OCI-LY1 (cell line): Measurements from ENCODE around the gene NABP2.
"Not testable (repeated sequence)": the region's sequence is repeated elsewhere in the genome, so short reads cannot be mapped to it uniquely, and the experiment has no call there.

Experiments
- H2AFZ ChIP-seq: fragments of 200-600 bp; sonication (generic), shearing (Covaris generic); 2 replicates; pipeline ENCODE4 v1.6.0; 2014; ENCODE audit warnings: antibody characterized with exemption, mild to moderate bottlenecking, low read length
- H3F3A ChIP-seq: fragments of 200-600 bp; sonication (generic), shearing (Covaris generic); 2 replicates; pipeline ENCODE4 v1.6.0; 2014; ENCODE audit warnings: mild to moderate bottlenecking, antibody characterized with exemption, low read length, moderate library complexity; ENCODE audit not compliant: insufficient read depth
- H3K27ac ChIP-seq: fragments of 200-600 bp; sonication (generic); 2 replicates; pipeline ENCODE4 v1.5.1; 2014; ENCODE audit warnings: low read length, mixed run types, mild to moderate bottlenecking, low read depth; ENCODE audit not compliant: poor library complexity, severe bottlenecking
- H3K27me3 ChIP-seq: fragments of 200-600 bp; sonication (generic); 2 replicates; pipeline ENCODE4 v1.6.0; 2014; ENCODE audit warnings: antibody characterized with exemption, mild to moderate bottlenecking, low read length, moderate library complexity; ENCODE audit not compliant: insufficient read depth
- H3K36me3 ChIP-seq: fragments of 200-600 bp; sonication (generic); 2 replicates; pipeline ENCODE4 v1.6.1; 2014; ENCODE audit warnings: mild to moderate bottlenecking, antibody characterized with exemption, low read length, moderate library complexity, mixed read lengths; ENCODE audit not compliant: insufficient read depth
- H3K4me1 ChIP-seq: fragments of 200-600 bp; sonication (generic); 2 replicates; pipeline ENCODE4 v1.5.1; 2014; ENCODE audit warnings: mild to moderate bottlenecking, low read length, moderate library complexity; ENCODE audit not compliant: insufficient read depth, severe bottlenecking
- H3K4me2 ChIP-seq: fragments of 200-600 bp; sonication (generic), shearing (Covaris generic); 2 replicates; pipeline ENCODE4 v1.6.1; 2014; ENCODE audit warnings: low read length
- H3K4me3 ChIP-seq: fragments of 200-600 bp; sonication (generic); 2 replicates; pipeline ENCODE4 v1.5.1; 2014; ENCODE audit warnings: low read length, low read depth, mild to moderate bottlenecking, mixed read lengths; ENCODE audit not compliant: poor library complexity, severe bottlenecking
- H3K79me2 ChIP-seq: fragments of 200-600 bp; shearing (Covaris generic); 2 replicates; pipeline ENCODE4 v1.6.1; 2016; ENCODE audit warnings: mixed run types, low read length, mixed read lengths; ENCODE audit not compliant: insufficient read depth
- H3K9ac ChIP-seq: fragments of 200-600 bp; sonication (generic), shearing (Covaris generic); 2 replicates; pipeline ENCODE4 v1.6.1; 2014; ENCODE audit warnings: mild to moderate bottlenecking, low read length, mixed read lengths
- H3K9me2 ChIP-seq: fragments of 200-600 bp; sonication (generic), shearing (Covaris generic); 2 replicates; pipeline ENCODE4 v1.6.1; 2014; ENCODE audit warnings: low read depth, mild to moderate bottlenecking, low read length, mixed read lengths
- H3K9me3 ChIP-seq: fragments of 200-600 bp; shearing (Covaris generic); 2 replicates; pipeline ENCODE4 v1.6.1; 2014; ENCODE audit warnings: low read length, mixed read lengths
- H4K20me1 ChIP-seq: fragments of 200-600 bp; sonication (generic), shearing (Covaris generic); 2 replicates; pipeline ENCODE4 v1.6.0; 2016; ENCODE audit warnings: mild to moderate bottlenecking, low read length; ENCODE audit not compliant: insufficient read depth
- EZH2 ChIP-seq: fragments of 200-600 bp; sonication (generic), shearing (Covaris generic); IDR thresholded peaks from 2 replicates; pipeline ENCODE4 v1.8.0; 2017; ENCODE audit warnings: borderline replicate concordance, mixed run types, mild to moderate bottlenecking, antibody characterized with exemption, low read length, moderate library complexity, mixed read lengths
- TF ChIP-seq, protein P1 (sequence below): fragments of 200-600 bp; sonication (generic), shearing (Covaris generic); IDR thresholded peaks from 2 replicates; pipeline ENCODE4 v1.5.1; 2017; ENCODE audit warnings: mild to moderate bottlenecking, antibody characterized with exemption, low read length, moderate library complexity, mixed read lengths

Gene NABP2

DNA sequence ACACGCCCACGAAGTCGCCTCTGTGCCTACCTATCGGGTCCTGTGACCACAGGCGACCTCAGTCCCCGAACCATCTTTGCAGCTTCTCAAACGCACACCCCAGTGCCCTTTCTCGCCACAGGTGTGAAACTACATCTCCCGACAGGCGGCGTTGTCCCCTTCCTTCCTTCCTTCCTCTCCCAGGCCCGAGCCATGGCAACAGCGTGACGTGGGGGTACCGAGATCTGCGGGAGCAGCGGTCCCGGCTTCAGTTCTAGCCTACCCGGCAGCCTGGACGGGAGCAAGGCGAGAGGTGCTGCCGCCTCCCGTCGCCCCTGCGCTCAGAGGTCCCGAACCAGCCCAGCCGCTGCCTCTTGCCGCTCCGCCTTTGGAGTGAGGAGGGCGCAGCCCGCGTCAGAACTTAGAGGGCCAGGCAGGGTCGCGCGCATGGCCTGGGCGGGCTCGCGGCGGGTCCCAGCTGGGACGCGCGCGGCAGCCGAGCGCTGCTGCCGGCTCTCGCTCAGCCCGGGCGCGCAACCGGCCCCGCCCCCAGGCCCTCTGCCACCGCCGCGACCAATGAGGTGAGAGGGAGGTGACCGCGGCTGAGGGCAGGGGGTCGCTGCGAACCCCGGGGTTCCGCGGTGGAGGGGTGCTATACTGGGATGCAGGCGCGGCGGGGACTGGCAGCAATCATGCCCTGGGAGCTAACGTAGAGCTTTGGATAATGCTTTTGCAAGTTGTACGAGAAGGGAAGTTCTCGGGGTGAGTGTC lies 42.7 kb downstream of the NABP2 start, which contains the start of gene COQ10A:
Gene COQ10A (plus strand): TSS at position 250 of the 750 bp plus-strand sequence. CDS start 177 bp downstream, at position 427.
- no peaks in the 10 kb centered on the region for H3K79me2 ChIP-seq
- H3K4me2 ChIP-seq = peak within 1 kb of the TSS; percentile 88
- peaks cover 3% of the 10 kb centered on the region; the same call in 1 of the 2 replicates for H3F3A ChIP-seq
- peaks cover 16% of the 10 kb centered on the region for H3K4me1 ChIP-seq
- peak within 1 kb of the TSS; percentile 64 for H3K27ac ChIP-seq
- H2AFZ ChIP-seq = 0 out of 2 replicates have a peak within 1 kb of the TSS, but pooled peaks have one; percentile 28
- H3K36me3 ChIP-seq = peaks cover 19% of the 10 kb centered on the region; the same call in 1 of the 2 replicates
- H3K27me3 ChIP-seq = no peaks in the 10 kb centered on the region
- H3K9me3 ChIP-seq = no peaks in the 10 kb centered on the region
- H3K9ac ChIP-seq = peak within 1 kb of the TSS; percentile 64
- H3K9me2 ChIP-seq = no peaks in the 10 kb centered on the region
- peak within 1 kb of the TSS; percentile 66 for H3K4me3 ChIP-seq
- H4K20me1 ChIP-seq = no peaks in the 10 kb centered on the region
- TF ChIP-seq, protein P1, sequence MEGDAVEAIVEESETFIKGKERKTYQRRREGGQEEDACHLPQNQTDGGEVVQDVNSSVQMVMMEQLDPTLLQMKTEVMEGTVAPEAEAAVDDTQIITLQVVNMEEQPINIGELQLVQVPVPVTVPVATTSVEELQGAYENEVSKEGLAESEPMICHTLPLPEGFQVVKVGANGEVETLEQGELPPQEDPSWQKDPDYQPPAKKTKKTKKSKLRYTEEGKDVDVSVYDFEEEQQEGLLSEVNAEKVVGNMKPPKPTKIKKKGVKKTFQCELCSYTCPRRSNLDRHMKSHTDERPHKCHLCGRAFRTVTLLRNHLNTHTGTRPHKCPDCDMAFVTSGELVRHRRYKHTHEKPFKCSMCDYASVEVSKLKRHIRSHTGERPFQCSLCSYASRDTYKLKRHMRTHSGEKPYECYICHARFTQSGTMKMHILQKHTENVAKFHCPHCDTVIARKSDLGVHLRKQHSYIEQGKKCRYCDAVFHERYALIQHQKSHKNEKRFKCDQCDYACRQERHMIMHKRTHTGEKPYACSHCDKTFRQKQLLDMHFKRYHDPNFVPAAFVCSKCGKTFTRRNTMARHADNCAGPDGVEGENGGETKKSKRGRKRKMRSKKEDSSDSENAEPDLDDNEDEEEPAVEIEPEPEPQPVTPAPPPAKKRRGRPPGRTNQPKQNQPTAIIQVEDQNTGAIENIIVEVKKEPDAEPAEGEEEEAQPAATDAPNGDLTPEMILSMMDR = peak; percentile 56
- no peak for TF ChIP-seq EZH2

DNA sequence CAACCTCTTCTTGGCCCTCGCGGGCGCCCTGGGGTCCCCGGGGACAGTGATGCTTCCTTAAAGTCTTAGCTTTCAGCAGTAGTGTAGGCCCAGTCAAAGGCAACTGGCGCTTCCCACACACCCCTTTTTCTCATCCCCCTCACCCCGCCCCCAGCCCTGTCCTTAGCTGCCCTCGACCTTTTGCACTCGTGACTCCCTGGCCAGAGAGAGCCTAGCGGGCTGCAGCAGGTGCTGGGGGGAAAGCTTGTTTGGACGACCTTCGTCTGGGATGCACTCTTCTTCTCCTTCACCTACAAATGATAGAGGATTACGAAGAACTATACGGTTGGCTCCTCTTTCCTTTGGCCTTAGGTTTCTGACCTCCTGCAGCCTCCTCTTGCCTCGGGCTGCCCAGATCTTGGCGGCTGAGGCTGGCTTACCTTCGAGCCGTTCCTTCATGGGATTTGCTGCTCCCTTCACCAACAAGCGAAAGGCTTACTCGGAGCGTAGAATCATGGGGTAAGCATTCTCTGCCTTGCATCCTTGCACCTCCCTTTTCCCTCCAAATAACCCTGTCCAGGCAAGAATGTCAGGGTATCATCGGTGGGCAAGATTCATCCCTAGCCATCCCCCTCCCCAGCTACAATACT lies 43.4 kb downstream of the NABP2 start:
- H3K9me3 ChIP-seq = no peaks in the 10 kb centered on the region
- H2AFZ ChIP-seq = 0 out of 2 replicates have a peak overlapping the region, but pooled peaks have one; percentile 28
- H3K27ac ChIP-seq = peak overlapping the region; percentile 56
- H4K20me1 ChIP-seq = no peaks in the 10 kb centered on the region
- TF ChIP-seq EZH2 = no peak
- TF ChIP-seq, protein P1 = no peak
- H3K9ac ChIP-seq = peak overlapping the region; percentile 64
- peak overlapping the region; percentile 88 for H3K4me2 ChIP-seq
- H3K4me1 ChIP-seq = peaks cover 16% of the 10 kb centered on the region
- H3F3A ChIP-seq = peaks cover 3% of the 10 kb centered on the region; the same call in 1 of the 2 replicates
- H3K4me3 ChIP-seq = peak overlapping the region; percentile 66
- H3K9me2 ChIP-seq = no peaks in the 10 kb centered on the region
- H3K27me3 ChIP-seq = no peaks in the 10 kb centered on the region
- H3K36me3 ChIP-seq = peaks cover 26% of the 10 kb centered on the region; the same call in 1 of the 2 replicates
- H3K79me2 ChIP-seq = no peaks in the 10 kb centered on the region

DNA sequence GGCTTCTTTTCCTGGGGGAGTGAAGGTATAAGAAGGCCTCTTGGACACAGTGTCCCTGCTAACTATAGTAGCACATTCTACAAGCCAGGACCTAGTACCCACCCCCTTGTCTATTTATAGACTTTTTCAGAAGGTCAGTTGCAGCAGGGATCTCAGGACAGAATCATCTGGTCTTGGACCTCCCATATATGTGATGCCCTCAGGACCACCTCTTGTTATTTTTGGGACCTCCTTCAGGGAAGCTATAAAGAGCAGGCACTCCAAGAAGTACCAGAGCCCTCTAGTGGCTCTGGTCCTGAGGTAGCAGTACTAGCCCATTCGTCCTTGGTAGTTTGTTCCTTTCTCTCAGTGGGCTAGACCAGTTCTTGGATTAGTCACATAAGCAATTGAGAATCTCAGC lies 46.9 kb downstream of the NABP2 start:
- H2AFZ ChIP-seq = no peak overlapping the region
- H3K4me1 ChIP-seq = peaks cover 16% of the 10 kb centered on the region
- H3F3A ChIP-seq = peaks cover 3% of the 10 kb centered on the region; the same call in 1 of the 2 replicates
- no peaks in the 10 kb centered on the region for H3K27me3 ChIP-seq
- no peaks in the 10 kb centered on the region for H3K79me2 ChIP-seq
- no peak overlapping the region for H3K27ac ChIP-seq
- no peak overlapping the region for H3K4me2 ChIP-seq
- no peak overlapping the region for H3K4me3 ChIP-seq
- TF ChIP-seq, protein P1 = peak; percentile 57
- no peak for TF ChIP-seq EZH2
- H3K9ac ChIP-seq = no peak overlapping the region
- H4K20me1 ChIP-seq = no peaks in the 10 kb centered on the region
- H3K9me3 ChIP-seq = no peaks in the 10 kb centered on the region
- no peaks in the 10 kb centered on the region for H3K9me2 ChIP-seq
- H3K36me3 ChIP-seq = peaks cover 59% of the 10 kb centered on the region

DNA sequence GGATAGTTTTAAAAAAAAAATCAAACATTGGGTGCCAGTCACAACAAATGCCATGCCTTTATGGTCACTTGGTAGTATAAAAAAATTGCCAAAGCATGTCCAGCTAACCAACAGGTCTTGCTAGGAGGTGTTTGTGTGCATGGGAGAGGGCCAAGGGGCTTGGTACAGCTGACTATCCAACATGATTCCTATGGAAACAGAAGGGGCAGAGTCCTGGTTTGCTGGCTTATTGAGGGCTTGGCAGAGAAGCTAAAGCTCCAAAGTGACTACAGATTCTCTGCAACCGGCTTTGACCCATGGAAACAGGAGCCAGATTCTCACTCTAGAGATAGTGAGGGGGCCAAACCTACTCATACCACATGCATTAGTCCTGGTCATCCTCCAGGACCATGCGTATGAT lies 48.3 kb downstream of the NABP2 start:
- not testable (repeated sequence) for H3K27me3 ChIP-seq, H3K4me1 ChIP-seq, H3K9me3 ChIP-seq, H2AFZ ChIP-seq, H3K79me2 ChIP-seq, H3K9me2 ChIP-seq, H3K9ac ChIP-seq, H3K4me3 ChIP-seq, H3F3A ChIP-seq, H3K4me2 ChIP-seq, H3K27ac ChIP-seq, H4K20me1 ChIP-seq
- peaks cover 72% of the 10 kb centered on the region for H3K36me3 ChIP-seq
